Measurements from ENCODE around the gene REXO5. TPM values are rescaled to one million over a fixed set of nuclear protein-coding genes. Genes with fewer than 3 reads are reported as not detected.
A peak's percentile ranks its signal among the peaks of the same experiment; 100 is the strongest.

The REXO5 gene
- total and polyA plus RNA-seq, 2 experiments from 2014 or later, result 10.2 to 22.5 TPM

DNA sequence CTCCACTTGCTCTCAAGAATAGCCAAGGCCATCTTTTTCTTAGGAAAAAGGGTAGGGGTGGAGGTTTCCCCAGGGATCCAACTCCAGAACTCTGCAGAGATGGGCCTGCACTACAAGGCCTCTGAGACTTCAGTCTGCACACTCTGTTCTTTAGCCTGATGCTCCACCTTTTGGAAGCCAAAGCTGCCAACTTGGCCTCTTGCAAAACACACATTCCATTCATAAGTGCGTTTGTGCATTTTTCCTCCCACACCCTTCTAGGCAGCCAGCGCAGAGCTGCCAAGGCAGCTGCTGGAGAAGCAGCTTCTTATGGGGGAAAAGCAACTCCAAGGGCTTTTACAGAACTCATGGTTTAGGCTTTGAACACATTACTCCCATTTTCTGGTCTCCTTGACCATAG is 45.3 kb downstream of the REXO5 start:
- Histone ChIP-seq H3K27me3 (no peaks in the 10 kb centered on the region), H3K27ac (peak overlapping the region; percentile 48)
- TF ChIP-seq, protein P1, sequence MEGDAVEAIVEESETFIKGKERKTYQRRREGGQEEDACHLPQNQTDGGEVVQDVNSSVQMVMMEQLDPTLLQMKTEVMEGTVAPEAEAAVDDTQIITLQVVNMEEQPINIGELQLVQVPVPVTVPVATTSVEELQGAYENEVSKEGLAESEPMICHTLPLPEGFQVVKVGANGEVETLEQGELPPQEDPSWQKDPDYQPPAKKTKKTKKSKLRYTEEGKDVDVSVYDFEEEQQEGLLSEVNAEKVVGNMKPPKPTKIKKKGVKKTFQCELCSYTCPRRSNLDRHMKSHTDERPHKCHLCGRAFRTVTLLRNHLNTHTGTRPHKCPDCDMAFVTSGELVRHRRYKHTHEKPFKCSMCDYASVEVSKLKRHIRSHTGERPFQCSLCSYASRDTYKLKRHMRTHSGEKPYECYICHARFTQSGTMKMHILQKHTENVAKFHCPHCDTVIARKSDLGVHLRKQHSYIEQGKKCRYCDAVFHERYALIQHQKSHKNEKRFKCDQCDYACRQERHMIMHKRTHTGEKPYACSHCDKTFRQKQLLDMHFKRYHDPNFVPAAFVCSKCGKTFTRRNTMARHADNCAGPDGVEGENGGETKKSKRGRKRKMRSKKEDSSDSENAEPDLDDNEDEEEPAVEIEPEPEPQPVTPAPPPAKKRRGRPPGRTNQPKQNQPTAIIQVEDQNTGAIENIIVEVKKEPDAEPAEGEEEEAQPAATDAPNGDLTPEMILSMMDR (IDR thresholded peaks at IDR 0.05; ENCODE audit: low read depth, low read length), result no peak

DNA sequence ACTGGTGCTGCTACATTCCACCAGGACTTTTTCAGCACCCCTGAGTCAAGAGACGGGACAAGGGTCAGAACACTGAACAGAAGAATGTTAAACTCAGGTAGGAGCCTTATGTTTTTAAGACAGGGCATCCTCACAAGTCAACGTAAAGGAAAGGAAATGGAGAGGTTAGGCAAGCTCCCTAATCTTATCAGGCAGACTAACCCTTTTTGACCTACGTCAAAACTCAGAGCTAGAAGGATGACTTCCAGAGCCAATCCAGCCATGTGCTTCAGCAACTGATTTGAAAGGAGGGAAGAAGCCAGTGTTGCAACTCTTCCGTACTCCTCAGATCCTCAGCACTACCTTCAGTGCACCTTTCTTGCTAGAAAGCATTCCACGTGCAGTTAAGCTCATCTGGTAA is 46.8 kb downstream of the REXO5 start:
- TF ChIP-seq, protein P1 (IDR thresholded peaks at IDR 0.05; ENCODE audit: low read depth, low read length), result no peak
- peak; percentile 44 to 54 for DNase-seq (ENCODE audit: low read depth in 1 of 2, low spot score in 1 of 2)
- Histone ChIP-seq H3K27me3 (no peaks in the 10 kb centered on the region), H3K27ac (peak overlapping the region; percentile 33), H3K4me1 (ENCODE audit: low read depth) (peaks cover 56% of the 10 kb centered on the region), H3K4me3 (no peak overlapping the region), H3K9me3 (ENCODE audit: low read depth) (no peaks in the 10 kb centered on the region), H3K36me3 (no peaks in the 10 kb centered on the region)

More for the DNA sequence above, 45.3 kb downstream of the REXO5 start:
- Histone ChIP-seq H3K9me3 (ENCODE audit: low read depth) (no peaks in the 10 kb centered on the region), H3K36me3 (no peaks in the 10 kb centered on the region), H3K4me1 (ENCODE audit: low read depth) (peaks cover 44% of the 10 kb centered on the region), H3K4me3 (no peak overlapping the region)
- peak; percentile 67 to 99 for DNase-seq (ENCODE audit: low read depth in 1 of 2, low spot score in 1 of 2)

DNA sequence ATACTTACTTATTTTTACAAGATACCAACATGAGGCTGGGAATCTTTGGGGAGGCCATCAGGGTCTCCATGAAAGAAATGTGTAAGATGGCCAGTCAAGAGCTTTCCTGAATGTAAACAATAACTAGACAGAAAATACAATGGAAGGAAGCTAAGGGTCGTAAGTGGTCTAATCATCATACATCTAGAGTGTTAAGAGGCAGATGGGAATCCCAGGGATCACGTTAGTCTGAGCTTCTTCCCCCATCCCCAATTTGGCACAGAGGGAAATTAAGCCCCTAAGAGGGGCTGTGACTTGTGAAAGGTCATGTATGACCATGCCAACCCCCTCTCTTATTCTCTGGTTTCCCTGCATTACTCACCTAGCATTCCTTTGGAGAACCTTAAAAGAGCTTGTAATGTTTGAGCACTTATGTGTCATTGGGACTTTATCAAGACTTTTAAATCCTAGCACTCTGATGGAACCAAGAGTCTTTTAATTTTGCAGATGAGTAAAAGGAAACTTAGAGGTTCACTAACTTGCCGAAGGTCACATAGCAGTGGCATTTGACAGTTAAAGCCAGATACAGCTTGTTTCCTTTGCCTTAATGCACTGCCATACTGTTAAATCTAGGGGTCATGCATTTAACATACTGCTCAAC is 47.8 kb downstream of the REXO5 start:
- Histone ChIP-seq H3K4me1 (ENCODE audit: low read depth) (peaks cover 56% of the 10 kb centered on the region), H3K27ac (peak overlapping the region; percentile 33), H3K27me3 (no peaks in the 10 kb centered on the region), H3K4me3 (no peak overlapping the region), H3K9me3 (ENCODE audit: low read depth) (no peaks in the 10 kb centered on the region), H3K36me3 (no peaks in the 10 kb centered on the region)
- no peak for DNase-seq (ENCODE audit: low read depth in 1 of 2, low spot score in 1 of 2)
- TF ChIP-seq, protein P1 (IDR thresholded peaks at IDR 0.05; ENCODE audit: low read depth, low read length), result no peak

DNA sequence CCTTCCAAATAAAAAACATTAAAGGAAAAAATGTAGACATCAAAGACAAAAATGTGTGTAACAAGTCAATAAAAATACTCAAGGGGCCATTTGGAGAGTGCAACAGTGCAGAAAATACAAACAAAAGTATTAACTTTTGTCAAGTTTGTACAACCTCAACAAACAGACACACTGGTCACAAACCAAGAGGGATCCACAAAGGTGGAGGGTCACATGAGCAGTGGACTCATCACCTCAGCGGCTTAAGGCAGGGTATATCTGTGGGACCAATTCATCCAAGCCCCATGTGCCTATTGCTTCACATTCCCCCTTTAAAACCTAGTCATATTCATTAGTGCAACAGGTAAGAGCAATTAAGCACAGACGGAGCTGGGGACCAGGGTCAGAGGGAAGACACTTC is 48.6 kb downstream of the REXO5 start:
- DNase-seq (ENCODE audit: low read depth in 1 of 2, low spot score in 1 of 2), result no peak
- no peaks in the 10 kb centered on the region for H3K9me3 ChIP-seq (ENCODE audit: low read depth)
- peaks cover 58% of the 10 kb centered on the region for H3K4me1 ChIP-seq (ENCODE audit: low read depth)
- H3K27ac ChIP-seq, result no peak overlapping the region
- no peaks in the 10 kb centered on the region for H3K36me3 ChIP-seq
- no peak overlapping the region for H3K4me3 ChIP-seq
- H3K27me3 ChIP-seq, result no peaks in the 10 kb centered on the region
- TF ChIP-seq, protein P1 (IDR thresholded peaks at IDR 0.05; ENCODE audit: low read depth, low read length), result no peak

DNA sequence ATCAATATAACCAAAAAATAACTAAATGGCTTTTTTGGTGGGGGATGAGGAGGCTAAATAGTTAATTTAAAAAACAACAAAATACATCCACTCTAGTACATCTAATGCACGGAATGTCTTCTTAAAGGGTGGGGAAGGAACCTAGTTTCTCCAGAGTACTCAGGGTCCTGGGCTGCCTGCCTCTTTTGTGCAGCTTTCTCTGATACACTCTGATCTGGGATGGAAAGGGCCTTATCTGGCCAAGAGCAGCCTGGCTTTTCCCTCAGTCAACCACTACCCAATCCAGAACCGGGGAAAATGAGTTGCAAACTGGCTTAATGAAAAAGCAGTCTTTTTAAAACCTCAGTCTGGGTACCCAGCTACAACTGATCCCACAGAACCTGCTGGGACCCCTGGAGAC is 51.0 kb downstream of the REXO5 start:
- no peak overlapping the region for H3K4me3 ChIP-seq
- H3K27me3 ChIP-seq, result no peaks in the 10 kb centered on the region
- peak overlapping the region; percentile 25 for H3K27ac ChIP-seq
- H3K9me3 ChIP-seq (ENCODE audit: low read depth), result no peaks in the 10 kb centered on the region
- H3K4me1 ChIP-seq (ENCODE audit: low read depth), result peaks cover 45% of the 10 kb centered on the region
- no peak for DNase-seq (ENCODE audit: low read depth in 1 of 2, low spot score in 1 of 2)
- no peaks in the 10 kb centered on the region for H3K36me3 ChIP-seq
- TF ChIP-seq, protein P1 (IDR thresholded peaks at IDR 0.05; ENCODE audit: low read depth, low read length), result no peak
